ENCODE measurements around the gene FAM3B. TPM values are rescaled to one million over a fixed set of nuclear protein-coding genes. Genes with fewer than 3 reads are reported as not detected.
"Not testable (repeated sequence)": the region's sequence is repeated elsewhere in the genome, so short reads cannot be mapped to it uniquely, and the experiment has no call there.

Gene FAM3B
- polyA plus RNA-seq, 1 experiment: not detected

GRCh38 chr21:41304068-41304720 is 12.4 kb upstream of the FAM3B start:
- no peak for TF ChIP-seq CTCF (IDR thresholded peaks at IDR 0.05; ENCODE audit: low read depth, low read length)
- Histone ChIP-seq H3K27me3 (ENCODE audit: control insufficient read depth, insufficient read depth, low read length) (no peaks in the 10 kb centered on the region), H3K9me3 (ENCODE audit: control insufficient read depth, insufficient read depth, low read length) (peaks cover 11% of the 10 kb centered on the region; the same call in 1 of the 2 replicates), H3K27ac (ENCODE audit: low read depth, low read length) (no peak overlapping the region), H3K4me3 (ENCODE audit: low read depth, low read length) (no peak overlapping the region)
- no peak for DNase-seq (ENCODE audit: low read depth, low spot score)
- ChIA-PET CTCF (no interaction called here), POLR2A (no interaction called here)

GRCh38 chr21:41307219-41307618 is 9.4 kb upstream of the FAM3B start:
- CTCF ChIA-PET: no interaction called here
- TF ChIP-seq CTCF (IDR thresholded peaks at IDR 0.05; ENCODE audit: low read depth, low read length): no peak
- Histone ChIP-seq H3K27ac (ENCODE audit: low read depth, low read length) (no peak overlapping the region), H3K27me3 (ENCODE audit: control insufficient read depth, insufficient read depth, low read length) (no peaks in the 10 kb centered on the region), H3K4me3 (ENCODE audit: low read depth, low read length) (no peak overlapping the region), H3K9me3 (ENCODE audit: control insufficient read depth, insufficient read depth, low read length) (peaks cover 11% of the 10 kb centered on the region; the same call in 1 of the 2 replicates)
- POLR2A ChIA-PET: no interaction called here
- DNase-seq (ENCODE audit: low read depth, low spot score): no peak

- H3K9me3 ChIP-seq (ENCODE audit: control insufficient read depth, insufficient read depth, low read length); H3K4me3 ChIP-seq (ENCODE audit: low read depth, low read length); CTCF ChIA-PET; DNase-seq (ENCODE audit: low read depth, low spot score); H3K27ac ChIP-seq (ENCODE audit: low read depth, low read length); POLR2A ChIA-PET: not testable (repeated sequence)
- peaks cover 20% of the 10 kb centered on the region for H3K27me3 ChIP-seq (ENCODE audit: control insufficient read depth, insufficient read depth, low read length)
These were observed 3.1 kb upstream of the FAM3B start for GRCh38 chr21:41313285-41314164.

- Histone ChIP-seq H3K4me3 (ENCODE audit: low read depth, low read length) (no peak overlapping the region), H3K27me3 (ENCODE audit: control insufficient read depth, insufficient read depth, low read length) (peaks cover 22% of the 10 kb centered on the region), H3K9me3 (ENCODE audit: control insufficient read depth, insufficient read depth, low read length) (no peaks in the 10 kb centered on the region), H3K27ac (ENCODE audit: low read depth, low read length) (no peak overlapping the region)
- POLR2A ChIA-PET: no interaction called here
- no peak for TF ChIP-seq CTCF (IDR thresholded peaks at IDR 0.05; ENCODE audit: low read depth, low read length)
- CTCF ChIA-PET: no interaction called here
- no peak for DNase-seq (ENCODE audit: low read depth, low spot score)
These were observed 875 bp upstream of the FAM3B start for GRCh38 chr21:41315726-41316125.

- no peak for DNase-seq (ENCODE audit: low read depth, low spot score)
These were observed 427 bp downstream of the FAM3B start for GRCh38 chr21:41317063-41317392.

More at GRCh38 chr21:41317063-41317392, 427 bp downstream of the FAM3B start:
- POLR2A ChIA-PET: no interaction called here
- no peaks in the 10 kb centered on the region for H3K9me3 ChIP-seq (ENCODE audit: control insufficient read depth, insufficient read depth, low read length)
- TF ChIP-seq CTCF (IDR thresholded peaks at IDR 0.05; ENCODE audit: low read depth, low read length): no peak
- H3K27ac ChIP-seq (ENCODE audit: low read depth, low read length): no peak overlapping the region
- CTCF ChIA-PET: no interaction called here
- H3K4me3 ChIP-seq (ENCODE audit: low read depth, low read length): no peak overlapping the region
- peaks cover 22% of the 10 kb centered on the region for H3K27me3 ChIP-seq (ENCODE audit: control insufficient read depth, insufficient read depth, low read length)
